NCI-H345 (cell line): ENCODE data around the gene ZNF227.
A peak's percentile ranks its signal among the peaks of the same experiment; 100 is the strongest.
"Not testable (repeated sequence)": the region's sequence is repeated elsewhere in the genome, so short reads cannot be mapped to it uniquely, and the experiment has no call there.

ENCODE experiments used
- DNase-seq: peaks from one replicate; lab custom pipeline; 2025; lab: John Stamatoyannopoulos, UW

ZNF227 gene

GRCh38 chr19:44212250-44212865, at the start of gene ZNF227:
ZNF227 (plus strand) TSS chr19:44212532; CDS start chr19:44217793, 5,261 bp downstream.
- peak; percentile 85 for DNase-seq

DNA sequence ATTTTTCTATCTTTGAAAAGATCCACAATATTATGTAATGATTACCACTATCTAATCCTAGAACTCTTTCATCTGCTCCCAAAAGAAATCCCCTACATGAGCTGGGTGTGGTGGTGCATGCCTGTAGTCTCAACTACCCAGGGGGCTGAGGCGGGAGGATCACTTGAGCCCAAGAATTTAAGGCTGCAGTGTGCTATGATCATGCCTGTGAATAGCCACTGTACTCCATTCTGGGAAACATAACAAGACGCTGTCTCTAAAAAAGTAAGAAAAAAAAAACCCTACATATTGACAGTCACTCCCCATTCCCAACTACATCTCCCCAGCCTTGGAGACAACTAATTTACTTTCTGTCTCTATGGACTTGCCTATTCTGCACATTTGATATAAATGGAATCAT, 48.5 kb upstream of the ZNF227 start:
- DNase-seq, result no peak

DNA sequence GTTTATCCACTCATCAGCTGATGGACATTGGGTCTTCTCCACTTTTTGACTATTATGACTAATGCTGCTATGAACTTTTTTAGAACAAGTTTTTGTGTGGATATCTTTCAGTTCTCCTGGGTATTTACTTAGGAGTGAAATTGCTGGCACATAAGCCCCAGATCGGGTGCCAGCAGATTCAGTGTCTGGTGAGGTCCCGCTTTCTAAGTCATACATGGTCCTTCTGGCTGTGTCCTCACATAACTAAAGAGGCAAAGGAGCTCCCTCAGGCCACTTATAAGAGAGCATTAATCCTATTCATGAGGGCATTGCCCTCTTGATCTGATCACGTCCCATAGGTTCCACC, 48.0 kb upstream of the ZNF227 start:
- no peak for DNase-seq

GRCh38 chr19:44164673-44165512, 47.4 kb upstream of the ZNF227 start, which contains the start of gene ZNF226:
ZNF226 (plus strand) TSS chr19:44165100; CDS start chr19:44170081, 4,981 bp downstream.
- peak; percentile 93 for DNase-seq

GRCh38 chr19:44170660-44171059, 41.7 kb upstream of the ZNF227 start:
- DNase-seq, result not testable (repeated sequence)

DNA sequence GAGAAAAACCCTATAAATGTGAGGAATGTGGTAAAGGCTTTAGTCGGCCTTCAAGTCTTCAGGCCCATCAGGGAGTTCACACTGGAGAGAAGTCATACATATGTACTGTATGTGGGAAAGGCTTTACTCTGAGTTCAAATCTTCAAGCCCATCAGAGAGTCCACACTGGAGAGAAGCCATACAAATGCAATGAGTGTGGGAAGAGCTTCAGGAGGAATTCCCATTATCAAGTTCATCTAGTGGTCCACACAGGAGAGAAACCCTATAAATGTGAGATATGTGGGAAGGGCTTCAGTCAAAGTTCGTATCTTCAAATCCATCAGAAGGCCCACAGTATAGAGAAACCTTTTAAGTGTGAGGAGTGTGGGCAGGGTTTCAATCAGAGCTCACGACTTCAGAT, 35.7 kb upstream of the ZNF227 start:
- DNase-seq, result no peak

GRCh38 chr19:44180968-44181367, 31.4 kb upstream of the ZNF227 start:
- DNase-seq, result no peak

GRCh38 chr19:44182145-44182544, 30.2 kb upstream of the ZNF227 start:
- no peak for DNase-seq

GRCh38 chr19:44190020-44190419, 22.3 kb upstream of the ZNF227 start:
- no peak for DNase-seq

GRCh38 chr19:44192127-44192526, 20.2 kb upstream of the ZNF227 start:
- no peak for DNase-seq

- no peak for DNase-seq
Observed at GRCh38 chr19:44196772-44197171, 15.6 kb upstream of the ZNF227 start.

- DNase-seq, result no peak
Observed at GRCh38 chr19:44202470-44202869, 9.9 kb upstream of the ZNF227 start.

- no peak for DNase-seq
Observed at GRCh38 chr19:44202974-44203373, 9.4 kb upstream of the ZNF227 start.

DNA sequence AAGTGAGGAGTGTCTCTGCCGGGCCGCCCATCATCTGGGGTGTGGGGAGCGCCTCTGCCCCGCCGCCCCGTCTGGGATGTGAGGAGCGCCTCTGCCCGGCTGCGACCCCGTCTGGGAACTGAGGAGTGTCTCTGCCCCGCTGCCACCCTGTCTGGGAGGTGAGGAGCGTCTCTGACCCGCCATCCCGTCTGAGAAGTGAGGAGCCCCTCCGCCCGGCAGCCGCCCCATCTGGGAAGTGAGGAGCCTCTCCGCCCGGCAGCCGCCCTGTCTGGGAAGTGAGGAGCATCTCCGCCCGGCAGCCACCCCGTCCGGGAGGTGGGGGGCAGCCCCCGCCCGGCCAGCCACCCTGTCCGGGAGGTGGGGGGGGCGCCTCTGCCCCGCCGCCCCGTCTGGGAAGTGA, 8.5 kb upstream of the ZNF227 start:
- DNase-seq, result not testable (repeated sequence)

- DNase-seq, result no peak
Observed at GRCh38 chr19:44204772-44205171, 7.6 kb upstream of the ZNF227 start.

DNA sequence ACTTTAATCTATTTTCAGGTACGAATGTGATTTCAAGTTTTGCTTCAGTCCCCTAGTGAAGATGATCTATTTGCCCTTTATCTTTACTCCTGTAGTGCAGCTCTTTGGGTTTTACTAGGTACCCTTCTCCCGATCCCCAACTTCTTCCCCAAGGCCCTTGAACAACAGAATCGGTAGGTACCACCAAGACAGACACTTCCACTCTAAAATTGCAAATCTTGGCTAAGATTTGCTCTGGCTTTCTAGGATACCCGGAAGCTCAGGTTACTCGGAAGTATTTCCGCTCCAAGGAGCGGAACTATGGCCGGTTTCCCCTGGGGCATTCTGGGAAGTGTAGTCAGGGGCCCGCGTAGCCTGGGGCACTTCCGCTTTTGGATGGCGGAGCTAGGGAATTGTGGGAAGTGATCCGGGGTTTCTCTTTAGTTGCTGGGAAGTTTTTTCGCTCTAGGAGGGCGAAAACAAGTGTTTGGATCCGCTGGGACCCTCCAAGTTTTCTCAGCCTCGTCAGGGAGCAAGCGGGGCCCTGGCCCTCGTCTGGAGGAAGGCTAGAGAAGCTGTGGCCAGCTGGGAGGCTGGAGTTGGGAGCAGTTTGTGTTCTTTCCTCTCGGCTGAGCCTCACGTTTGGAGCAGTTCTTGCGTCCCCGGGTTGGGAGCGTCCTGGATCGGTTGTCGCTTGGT, 5.1 kb upstream of the ZNF227 start:
- DNase-seq, result no peak

GRCh38 chr19:44212866-44213346, 574 bp downstream of the ZNF227 start:
- no peak for DNase-seq

- not testable (repeated sequence) for DNase-seq
Observed at GRCh38 chr19:44219926-44220325, 7.6 kb downstream of the ZNF227 start.

- not testable (repeated sequence) for DNase-seq
Observed at GRCh38 chr19:44220761-44221160, 8.4 kb downstream of the ZNF227 start.

- not testable (repeated sequence) for DNase-seq
Observed at GRCh38 chr19:44221291-44221690, 9.0 kb downstream of the ZNF227 start.

GRCh38 chr19:44228318-44228717, 16.0 kb downstream of the ZNF227 start:
- DNase-seq, result no peak

GRCh38 chr19:44232867-44233266, 20.5 kb downstream of the ZNF227 start:
- no peak for DNase-seq

GRCh38 chr19:44236384-44236783, 24.1 kb downstream of the ZNF227 start:
- DNase-seq, result no peak
